HG02981 (cell line): Measurements from ENCODE around the gene MAST1.
"Not testable (repeated sequence)": the region's sequence is repeated elsewhere in the genome, so short reads cannot be mapped to it uniquely, and the experiment has no call there.

ENCODE experiments used
- ATAC-seq: cut with Tn5 transposase; IDR thresholded peaks from one replicate; pipeline ENCODE4 v1.9.1; 2021; ENCODE audit warnings: mild to moderate bottlenecking, moderate library complexity; ENCODE audit not compliant: unreplicated experiment

Gene MAST1

DNA sequence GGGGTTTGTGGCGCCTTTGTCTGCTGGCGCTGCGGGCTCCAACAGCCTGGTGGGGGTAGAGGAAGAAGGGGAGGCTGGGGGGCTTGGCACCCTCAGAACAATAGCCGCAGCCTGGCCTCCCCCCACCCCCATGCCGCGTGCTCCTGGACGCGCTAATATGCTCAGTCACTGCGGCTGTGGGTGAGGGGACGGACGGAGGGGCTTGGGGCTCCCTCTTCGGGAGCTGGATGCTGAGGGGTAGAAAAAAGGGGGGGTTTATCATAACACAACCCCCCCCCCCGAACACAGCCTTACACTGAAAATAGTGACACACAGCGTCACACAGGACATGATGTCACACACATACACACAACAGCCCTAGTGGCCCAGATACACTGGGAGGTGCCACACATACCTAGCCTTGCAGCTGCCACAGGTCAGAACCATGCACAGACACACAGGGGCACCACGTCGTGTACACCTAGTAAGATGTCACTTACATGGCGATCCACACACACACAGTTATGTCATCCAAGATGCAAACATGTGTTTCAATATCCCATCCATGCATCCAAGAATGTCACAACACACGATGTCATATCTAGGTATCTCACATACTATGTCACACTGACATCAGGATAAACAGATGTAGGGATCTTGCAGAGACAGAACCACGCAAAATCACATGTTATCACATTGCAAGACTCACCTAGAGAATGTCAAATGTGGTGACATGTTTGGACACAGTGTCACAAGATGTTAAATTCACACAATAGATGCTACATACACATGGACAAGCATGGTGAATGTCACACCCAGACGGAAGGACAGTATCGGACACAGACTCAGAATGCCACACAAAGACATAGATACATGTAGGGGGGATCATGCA, 806 bp downstream of the MAST1 start:
- no peak for ATAC-seq

DNA sequence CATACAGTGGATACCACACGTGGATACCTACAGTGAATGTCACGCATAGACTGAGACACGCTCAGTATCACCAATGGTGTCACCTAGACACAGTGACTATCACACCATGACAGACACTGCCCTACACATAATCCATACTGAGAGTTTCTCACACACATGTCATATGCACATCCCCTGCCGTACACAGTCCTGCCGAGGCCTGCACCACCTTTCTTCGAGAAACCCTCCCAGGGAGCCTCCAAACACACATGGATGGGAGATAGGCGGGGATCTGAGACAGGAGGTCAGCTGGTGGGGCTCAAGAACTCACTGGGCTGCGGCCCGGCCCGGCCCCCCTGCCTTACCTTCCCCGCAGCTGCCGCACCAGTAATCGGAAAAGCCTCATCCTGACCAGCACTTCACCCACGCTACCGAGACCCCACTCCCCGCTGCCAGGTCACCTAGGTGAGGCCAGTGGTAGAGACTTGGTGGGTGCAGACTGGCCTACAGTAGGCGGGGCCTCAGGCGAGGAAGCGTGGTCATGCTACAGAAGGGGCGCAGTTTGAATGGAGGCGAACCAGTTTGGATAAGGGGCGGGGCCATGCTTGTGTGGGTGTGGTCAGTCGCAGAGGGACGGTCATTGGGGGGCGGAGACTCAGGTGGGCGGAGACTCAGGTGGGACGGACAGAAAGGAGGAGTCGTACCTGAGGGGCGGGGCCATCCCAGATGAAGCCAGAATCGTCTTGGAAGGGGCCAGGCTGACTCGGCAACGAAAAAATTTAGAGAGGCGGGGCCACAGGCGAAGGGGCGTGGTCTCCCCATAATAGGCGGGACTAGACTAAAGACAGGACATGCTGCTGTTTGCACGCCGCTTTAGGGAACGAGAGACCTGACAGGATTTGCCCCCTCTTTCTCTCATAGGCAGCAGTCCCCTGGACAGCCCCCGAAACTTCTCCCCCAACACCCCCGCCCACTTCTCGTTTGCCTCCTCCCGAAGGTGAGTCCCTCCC, 2.1 kb downstream of the MAST1 start:
- ATAC-seq, result no peak

DNA sequence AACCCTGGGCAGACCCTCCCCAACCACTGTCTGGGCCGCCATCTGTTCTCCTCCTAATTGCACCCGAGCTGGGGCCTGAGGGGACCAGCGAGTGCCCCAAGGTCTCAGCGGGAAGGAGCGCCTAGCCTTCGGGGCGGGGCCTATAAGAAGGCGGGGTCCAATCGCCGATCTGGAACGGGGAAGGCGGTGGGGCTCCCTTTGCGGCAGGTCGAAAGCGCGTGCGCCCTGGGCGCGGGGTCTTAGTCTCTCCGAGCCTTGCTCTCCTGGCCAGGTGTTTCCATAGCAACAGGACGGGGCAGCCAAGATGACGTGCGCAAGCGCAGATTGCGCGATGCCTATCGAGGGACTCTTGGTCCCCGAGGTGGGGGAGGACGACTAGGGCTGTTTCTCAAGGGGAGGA, 2.8 kb downstream of the MAST1 start:
- no peak for ATAC-seq

DNA sequence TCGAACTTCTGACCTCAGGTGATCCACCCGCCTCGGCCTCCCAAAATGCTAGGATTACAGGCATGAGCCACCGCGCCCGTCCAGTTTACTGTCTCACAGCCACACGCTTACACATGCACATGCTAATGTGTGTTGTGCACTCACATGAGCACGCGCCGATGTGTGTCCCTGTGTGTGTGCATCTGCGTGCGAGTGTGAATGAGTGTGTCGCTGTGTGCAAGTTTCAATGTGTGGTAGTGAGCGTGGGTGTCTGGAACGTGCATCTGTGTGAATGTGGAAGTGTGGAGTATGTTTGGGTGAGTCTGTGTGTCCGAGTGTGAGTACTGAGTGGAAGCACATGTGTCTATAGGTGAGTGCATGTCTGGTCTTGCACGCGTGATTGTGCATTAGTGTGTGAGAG, 4.2 kb downstream of the MAST1 start:
- no peak for ATAC-seq

DNA sequence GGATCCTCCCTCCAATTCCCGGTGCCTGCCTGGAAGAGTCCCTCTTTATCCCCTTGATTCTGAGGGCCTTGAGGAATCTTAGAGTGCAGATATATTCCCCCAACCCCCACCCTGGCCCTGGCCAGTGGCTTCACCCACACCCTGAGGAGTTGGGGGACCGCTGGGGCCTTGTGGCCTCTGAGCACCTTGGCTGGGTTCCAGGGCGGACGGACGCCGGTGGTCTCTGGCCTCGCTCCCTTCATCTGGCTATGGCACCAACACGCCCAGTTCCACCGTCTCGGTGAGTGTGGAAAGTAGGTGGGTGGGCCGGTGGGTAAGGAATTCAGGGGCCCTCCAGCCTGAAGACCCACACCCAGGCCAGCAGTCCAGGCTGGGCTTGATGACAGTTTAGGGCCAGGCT, 5.0 kb downstream of the MAST1 start:
- ATAC-seq, result no peak

DNA sequence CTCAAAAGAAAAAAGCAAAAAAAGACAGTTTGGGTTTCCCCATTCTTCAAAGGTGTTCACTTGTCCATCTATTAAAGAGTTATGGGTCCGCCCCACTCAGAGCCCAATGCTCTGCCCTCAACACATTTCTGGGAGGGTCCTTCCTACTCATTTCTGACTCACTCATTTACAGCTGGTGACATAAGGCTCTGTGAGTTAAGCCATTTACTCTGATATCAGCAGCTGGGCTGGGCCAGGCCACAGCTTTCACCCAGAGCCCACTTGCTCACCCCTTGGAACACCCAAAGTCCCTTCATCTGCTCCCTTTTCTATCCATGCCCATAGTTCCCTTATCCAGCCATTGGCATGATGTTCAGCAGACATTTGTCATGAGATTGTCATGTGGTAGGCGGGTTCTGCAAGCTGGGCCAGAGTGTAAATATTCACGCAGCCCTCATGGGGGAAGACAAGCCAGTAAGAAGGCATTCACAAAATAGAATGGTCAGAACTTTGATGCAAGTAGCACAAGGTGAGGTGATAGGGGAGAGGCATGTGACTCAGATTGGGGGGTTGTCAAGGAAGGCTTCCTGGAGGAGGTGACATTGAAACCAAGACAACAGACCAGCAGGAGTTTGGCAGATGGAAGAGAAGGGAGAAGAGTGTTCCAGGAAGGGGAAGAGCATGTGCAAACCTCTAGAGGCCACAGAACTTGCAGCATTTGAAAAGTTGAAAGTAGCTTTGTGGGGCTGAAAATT, 5.9 kb downstream of the MAST1 start:
- ATAC-seq, result no peak

DNA sequence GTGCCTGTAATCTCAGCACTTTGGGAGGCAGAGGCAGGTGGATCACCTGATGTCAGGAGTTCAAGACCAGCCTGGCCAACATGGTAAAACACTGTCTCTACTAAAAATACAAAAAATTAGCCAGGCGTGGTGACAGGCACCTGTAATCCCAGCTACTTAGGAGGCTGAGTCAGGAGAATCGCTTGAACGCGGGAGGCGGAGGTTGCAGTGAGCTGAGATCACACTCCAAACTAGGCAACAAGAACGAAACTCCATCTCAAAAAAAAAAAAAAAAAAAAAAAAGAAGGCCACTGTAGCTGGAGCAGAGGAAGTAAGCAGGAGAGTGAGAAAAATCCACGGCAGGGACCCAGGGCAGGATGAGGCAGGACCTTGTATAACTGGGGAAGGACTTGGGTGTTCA, 8.3 kb downstream of the MAST1 start:
- not testable (repeated sequence) for ATAC-seq

DNA sequence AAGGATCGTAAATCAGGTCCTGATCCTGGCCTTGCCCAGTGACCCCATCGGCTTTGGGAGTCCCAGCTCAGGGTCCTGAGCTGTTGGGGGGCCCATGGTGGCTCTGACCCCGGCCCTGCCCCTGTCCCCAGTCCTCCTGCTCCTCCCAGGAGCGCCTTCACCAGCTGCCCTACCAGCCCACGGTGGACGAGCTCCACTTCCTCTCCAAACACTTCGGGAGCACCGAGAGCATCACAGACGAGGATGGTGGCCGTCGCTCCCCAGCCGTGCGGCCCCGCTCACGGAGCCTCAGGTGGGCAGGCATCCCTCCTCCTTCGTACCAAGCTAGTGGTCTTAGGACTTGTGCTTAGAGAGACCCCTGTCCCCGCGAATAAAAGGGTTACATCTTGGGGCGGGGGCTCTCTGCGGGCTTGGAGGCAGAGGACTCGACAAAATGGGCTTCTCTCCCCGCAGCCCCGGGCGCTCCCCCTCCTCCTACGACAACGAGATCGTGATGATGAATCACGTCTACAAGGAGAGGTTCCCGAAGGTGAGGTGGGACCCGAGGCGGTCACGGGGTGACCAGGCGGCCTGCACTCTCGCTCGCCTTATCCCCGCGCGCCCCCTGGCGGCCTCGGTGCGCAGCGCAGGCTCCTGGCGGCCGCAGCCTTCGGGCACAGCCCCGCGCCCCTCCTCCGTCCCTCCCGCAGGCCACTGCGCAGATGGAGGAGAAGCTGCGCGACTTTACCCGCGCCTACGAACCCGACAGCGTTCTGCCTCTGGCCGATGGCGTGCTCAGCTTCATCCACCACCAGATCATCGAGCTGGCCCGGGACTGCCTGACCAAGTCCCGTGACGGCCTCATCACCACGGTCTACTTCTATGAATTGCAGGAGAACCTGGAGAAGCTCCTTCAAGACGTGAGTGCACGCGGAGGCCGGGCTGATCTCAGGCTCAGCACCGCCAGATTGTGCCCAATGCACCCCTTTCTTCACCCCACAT, 9.1 kb downstream of the MAST1 start:
- ATAC-seq, result peak; percentile 64

DNA sequence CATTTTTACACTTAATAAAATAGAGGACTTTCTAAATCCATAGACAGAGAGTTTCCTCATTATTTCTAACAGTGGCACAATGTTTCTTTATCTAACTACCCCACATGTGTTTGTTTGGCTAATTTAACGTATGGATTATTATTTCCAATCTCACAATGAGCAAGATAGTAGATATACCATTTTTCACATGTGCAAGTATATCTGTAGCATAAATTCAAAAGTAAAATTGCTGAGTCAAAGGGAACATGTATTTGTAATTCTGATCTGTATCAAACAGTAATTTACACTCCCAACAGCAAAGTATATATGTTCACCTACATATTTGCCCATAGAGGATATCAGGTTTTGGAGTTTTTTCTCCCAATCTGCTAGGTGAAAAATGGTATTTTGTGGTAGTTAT, 18.3 kb downstream of the MAST1 start:
- ATAC-seq, result no peak

DNA sequence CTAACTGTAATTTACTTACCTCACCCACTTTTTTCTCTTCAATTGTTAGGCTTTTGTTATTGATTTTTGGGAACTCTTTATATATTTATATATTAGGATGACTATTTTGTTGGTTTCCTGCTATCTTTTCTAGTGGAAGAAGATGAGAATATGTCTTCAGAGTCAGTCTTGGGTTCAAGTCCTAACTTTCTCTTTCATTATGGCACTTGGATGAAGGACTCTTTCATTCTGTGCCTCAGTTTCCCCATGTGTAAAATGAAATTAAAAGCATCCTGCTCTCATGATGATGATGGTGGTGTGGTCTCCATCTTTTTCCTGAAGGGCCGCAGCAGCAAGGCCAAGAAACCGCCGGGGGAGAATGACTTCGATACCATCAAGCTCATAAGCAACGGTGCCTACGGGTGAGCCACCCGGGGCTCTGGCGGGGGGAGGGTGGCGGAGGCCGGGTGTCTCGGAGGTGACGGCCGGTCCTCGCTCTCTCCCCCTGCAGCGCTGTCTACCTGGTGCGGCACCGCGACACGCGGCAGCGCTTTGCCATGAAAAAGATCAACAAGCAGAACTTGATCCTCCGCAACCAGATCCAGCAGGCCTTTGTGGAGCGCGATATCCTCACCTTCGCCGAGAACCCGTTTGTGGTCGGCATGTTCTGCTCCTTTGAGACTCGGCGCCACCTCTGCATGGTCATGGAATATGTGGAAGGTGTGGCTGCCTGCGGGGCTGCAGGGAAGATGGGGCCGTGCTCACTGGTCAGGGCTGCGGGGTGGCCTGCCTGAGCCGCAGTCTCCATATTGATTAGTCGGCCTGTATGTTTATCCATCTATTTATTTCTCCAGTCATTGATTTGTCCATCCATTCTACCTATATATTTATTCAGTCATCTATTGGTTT, 20.0 kb downstream of the MAST1 start:
- no peak for ATAC-seq

DNA sequence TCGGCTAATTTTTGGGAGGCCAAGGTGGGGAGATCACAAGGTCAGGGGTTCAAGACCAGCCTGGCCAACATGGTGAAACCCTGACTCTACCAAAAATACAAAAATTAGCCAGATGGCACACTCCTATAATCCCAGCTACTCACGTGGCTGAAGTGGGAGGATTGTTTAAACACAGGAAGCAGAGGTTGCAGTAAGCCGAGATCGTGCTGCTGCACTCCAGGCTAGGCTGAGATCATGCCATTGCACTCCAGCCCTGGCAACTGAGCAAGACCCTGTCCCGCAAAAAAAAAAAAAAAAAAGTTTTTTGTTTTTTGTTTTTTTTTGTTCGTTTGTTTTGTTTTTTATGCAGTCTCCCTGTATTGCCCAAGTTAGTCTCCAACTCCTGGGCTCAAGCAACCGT, 21.2 kb downstream of the MAST1 start:
- no peak for ATAC-seq

DNA sequence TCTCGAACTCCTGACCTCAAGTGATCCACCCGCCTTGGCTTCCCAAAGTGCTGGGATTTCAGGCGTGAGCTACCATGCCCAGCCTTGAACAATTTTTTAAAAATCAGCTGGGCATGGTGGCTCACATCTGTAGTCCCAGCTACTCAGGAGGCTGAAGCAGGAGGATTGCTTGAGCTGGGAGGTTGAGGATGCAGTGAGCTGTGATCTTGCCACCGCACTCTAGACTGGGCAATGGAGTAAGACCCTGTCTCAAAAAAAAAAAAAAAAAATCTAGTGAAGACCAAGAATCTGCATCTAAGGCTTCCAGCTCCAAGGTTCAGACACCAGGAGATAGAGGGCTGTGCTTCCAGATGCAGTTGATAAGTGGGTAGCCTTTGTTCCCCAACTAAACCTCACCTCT, 25.8 kb downstream of the MAST1 start:
- no peak for ATAC-seq

DNA sequence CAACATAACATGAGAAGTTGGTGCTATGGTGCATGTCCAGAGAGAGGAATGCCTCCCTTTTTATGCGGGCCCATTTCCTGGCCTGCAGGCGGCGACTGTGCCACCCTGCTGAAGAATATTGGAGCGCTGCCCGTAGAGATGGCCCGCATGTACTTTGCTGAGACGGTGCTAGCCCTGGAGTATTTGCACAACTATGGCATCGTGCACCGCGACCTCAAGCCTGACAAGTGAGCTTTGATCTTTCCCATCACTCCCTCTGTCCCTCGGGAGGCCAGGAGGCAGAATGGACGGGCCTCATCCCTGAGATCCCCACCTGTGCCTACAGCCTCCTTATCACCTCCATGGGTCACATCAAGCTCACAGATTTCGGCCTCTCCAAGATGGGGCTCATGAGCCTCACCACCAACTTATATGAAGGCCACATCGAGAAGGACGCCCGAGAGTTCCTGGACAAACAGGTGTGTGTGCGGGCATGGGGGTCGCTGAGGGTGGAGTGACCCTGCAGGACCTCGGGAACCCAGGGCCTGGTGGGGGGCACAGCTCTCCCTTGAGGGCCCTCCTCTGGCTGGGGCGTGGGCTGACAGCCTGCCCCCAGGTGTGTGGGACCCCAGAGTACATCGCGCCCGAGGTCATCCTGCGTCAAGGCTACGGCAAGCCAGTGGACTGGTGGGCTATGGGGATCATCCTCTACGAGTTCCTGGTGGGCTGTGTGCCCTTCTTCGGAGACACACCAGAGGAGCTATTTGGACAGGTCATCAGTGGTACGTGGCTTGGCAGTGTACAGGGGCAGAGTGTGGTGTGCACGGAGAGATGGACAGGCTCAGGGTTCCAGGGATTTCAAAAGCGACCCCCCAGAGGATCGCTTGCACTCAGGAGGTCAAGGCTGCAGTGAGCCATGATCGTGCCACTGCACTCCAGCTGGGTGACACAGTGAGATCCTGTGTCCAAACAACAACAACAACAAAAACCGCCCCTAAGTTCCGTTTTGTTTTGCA, 26.7 kb downstream of the MAST1 start:
- ATAC-seq, result no peak

DNA sequence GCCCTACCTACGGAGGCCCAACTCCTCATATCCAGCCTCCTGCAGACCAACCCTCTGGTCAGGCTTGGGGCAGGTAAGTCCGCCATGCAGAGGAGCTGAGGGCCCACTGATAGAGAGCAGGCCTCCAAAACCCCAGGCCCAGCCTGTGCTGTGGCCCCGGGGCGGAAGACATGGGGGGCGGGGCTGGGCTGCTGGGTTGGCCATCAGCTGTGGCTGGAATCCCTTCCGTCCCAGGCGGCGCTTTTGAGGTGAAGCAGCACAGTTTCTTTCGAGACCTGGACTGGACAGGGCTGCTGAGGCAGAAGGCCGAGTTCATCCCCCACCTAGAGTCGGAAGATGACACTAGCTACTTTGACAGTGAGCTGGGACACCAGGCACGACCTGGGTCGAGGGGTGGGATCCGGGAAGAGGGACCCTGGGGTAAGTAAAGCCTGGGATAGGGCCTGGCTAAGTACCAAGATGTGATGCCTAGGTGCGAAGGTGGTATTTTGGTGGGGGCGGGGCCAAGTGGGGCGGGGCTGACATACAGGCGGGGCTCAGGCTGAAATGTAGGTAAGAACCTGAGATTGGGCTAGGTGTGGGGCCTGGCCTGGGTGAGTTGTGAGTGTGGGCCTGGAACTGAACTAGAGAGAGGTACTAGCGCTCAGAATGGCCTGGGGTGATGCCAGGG, 27.6 kb downstream of the MAST1 start:
- ATAC-seq, result no peak

DNA sequence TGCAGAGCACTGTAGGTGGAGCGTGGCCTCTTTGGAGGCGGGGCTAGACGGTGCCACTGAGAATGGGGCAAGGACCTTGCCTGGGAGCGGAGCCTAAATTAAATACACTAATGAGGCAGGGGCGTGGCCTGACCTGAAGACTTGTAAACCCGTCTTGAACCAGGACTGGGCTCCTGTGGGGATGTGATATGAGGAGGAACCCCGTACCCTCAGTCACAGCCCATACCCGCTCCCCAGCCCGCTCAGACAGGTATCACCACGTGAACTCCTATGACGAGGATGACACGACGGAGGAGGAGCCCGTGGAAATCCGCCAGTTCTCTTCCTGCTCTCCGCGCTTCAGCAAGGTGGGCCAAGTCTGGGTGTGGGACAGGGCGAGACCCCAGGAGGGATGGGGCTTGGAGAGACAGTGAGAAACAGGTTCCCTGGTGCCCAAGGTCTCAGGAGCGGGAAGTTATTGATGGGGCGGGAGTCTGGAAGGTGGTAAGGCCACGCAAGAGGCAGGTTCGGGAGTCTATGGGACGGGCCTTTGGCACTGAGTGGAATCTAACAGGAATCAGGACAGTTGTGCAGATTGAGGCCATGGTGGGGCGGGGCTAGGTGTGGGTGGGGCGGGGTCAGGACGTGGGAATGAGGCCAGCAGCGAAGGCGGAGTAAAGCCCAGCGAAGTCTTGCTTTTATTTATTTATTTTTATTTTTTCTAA, 28.3 kb downstream of the MAST1 start:
- no peak for ATAC-seq
